Keratinocyte (primary cell): ENCODE results near the gene MAML2. TPM values are rescaled to one million over a fixed set of nuclear protein-coding genes. Genes with fewer than 3 reads are reported as not detected.

ENCODE experiments used
- DNase-seq: peaks from one replicate; pipeline ENCODE4 v3.0.0-alpha.2; 2011; ENCODE audit warnings: low read depth, missing footprints, low spot score
- FAIRE-seq: peaks from 2 replicates; lab custom pipeline; 2011; peaks lifted over from hg19 to GRCh38; lab: Jason Lieb, UNC
- H2AFZ ChIP-seq: 2 replicates; pipeline ENCODE4 v1.6.0; 2012; ENCODE audit warnings: low read length, control low read depth, inconsistent platforms; ENCODE audit not compliant: control insufficient read depth
- H3K27ac ChIP-seq: 2 replicates; pipeline ENCODE4 v1.5.1; 2011; ENCODE audit warnings: low read length; ENCODE audit not compliant: control insufficient read depth, insufficient read depth
- H3K27me3 ChIP-seq: 3 replicates; pipeline ENCODE4 v1.6.0; 2011; ENCODE audit warnings: low read length; ENCODE audit not compliant: control insufficient read depth, insufficient read depth; ENCODE audit errors: extremely low read depth
- H3K36me3 ChIP-seq, 2 experiments: 2 replicates in 1 of 2; 3 replicates in 1 of 2; pipeline ENCODE4 v1.5.1; 2011; ENCODE audit warnings: low read length in 2 of 2, mild to moderate bottlenecking in 1 of 2; ENCODE audit not compliant: control insufficient read depth in 2 of 2, insufficient read depth in 2 of 2; ENCODE audit errors: extremely low read depth in 1 of 2
- H3K4me1 ChIP-seq: 3 replicates; pipeline ENCODE4 v1.5.1; 2011; ENCODE audit warnings: low read length; ENCODE audit not compliant: control insufficient read depth, insufficient read depth; ENCODE audit errors: extremely low read depth
- H3K4me2 ChIP-seq: 3 replicates; pipeline ENCODE4 v1.6.0; 2011; ENCODE audit warnings: low read depth, low read length; ENCODE audit not compliant: control insufficient read depth, insufficient read depth; ENCODE audit errors: extremely low read depth
- H3K4me3 ChIP-seq, 3 experiments: fragments of 200-600 bp in 1 of 3; sonication (generic) in 1 of 3; 2 replicates in 2 of 3; 3 replicates in 1 of 3; pipeline ENCODE4 v1.5.1; 2011 to 2016; ENCODE audit warnings: low read length in 3 of 3, mild to moderate bottlenecking in 3 of 3, control low read depth in 2 of 3, inconsistent platforms in 1 of 3, low read depth in 1 of 3, mixed read lengths in 1 of 3, mixed run types in 1 of 3, moderate library complexity in 1 of 3; ENCODE audit not compliant: control insufficient read depth in 2 of 3, insufficient read depth in 2 of 3; ENCODE audit errors: extremely low read depth in 1 of 3
- H3K79me2 ChIP-seq: 2 replicates; pipeline ENCODE4 v1.6.0; 2012; ENCODE audit warnings: low read length; ENCODE audit not compliant: control insufficient read depth, insufficient read depth
- H3K9ac ChIP-seq: 3 replicates; pipeline ENCODE4 v1.6.0; 2011; ENCODE audit warnings: low read length; ENCODE audit not compliant: control insufficient read depth, insufficient read depth; ENCODE audit errors: extremely low read depth
- H3K9me1 ChIP-seq: 3 replicates; pipeline ENCODE4 v1.6.0; 2011; ENCODE audit warnings: low read length; ENCODE audit not compliant: control insufficient read depth, insufficient read depth; ENCODE audit errors: extremely low read depth
- H3K9me3 ChIP-seq: 2 replicates; pipeline ENCODE4 v1.5.1; 2012; ENCODE audit warnings: low read depth, low read length; ENCODE audit not compliant: control insufficient read depth
- H4K20me1 ChIP-seq: 3 replicates; pipeline ENCODE4 v1.6.0; 2011; ENCODE audit warnings: low read length; ENCODE audit not compliant: control insufficient read depth, insufficient read depth; ENCODE audit errors: extremely low read depth
- CTCF ChIP-seq, 3 experiments: IDR thresholded peaks in 1 of 3; conservative IDR thresholded peaks in 1 of 3; optimal IDR thresholded peaks in 1 of 3; 2 replicates in 2 of 3; 3 replicates in 1 of 3; pipeline versions ENCODE3 to v1.5.1; 2011; ENCODE audit warnings: low read length in 3 of 3, mild to moderate bottlenecking in 3 of 3, moderate library complexity in 2 of 3, control low read depth in 1 of 3, inconsistent platforms in 1 of 3; ENCODE audit not compliant: insufficient read depth in 2 of 3; ENCODE audit errors: extremely low read depth in 1 of 3
- EZH2 ChIP-seq: IDR thresholded peaks from one replicate; pipeline ENCODE4 v1.6.1; 2012; ENCODE audit warnings: inconsistent platforms, mild to moderate bottlenecking, low read length, moderate library complexity
- dilution Hi-C: fragments of 300-500 bp; cut with MboI; formaldehyde crosslinking; loops from one replicate; pipeline ENCODE4 v1.7.0; 2020; ENCODE audit warnings: low sequenced_read_pairs; ENCODE audit not compliant: extremely low pct_ligation_motif_present
- polyA plus RNA-seq, 5 experiments: library from polyadenylated mRNA; depleted of rRNA in 3 of 5; stranded (reverse) in 3 of 5; stranded (forward) in 1 of 5; unstranded in 1 of 5; fragments of >200 nt; gene quantifications; 1 replicate in 1 of 5; 2 replicates in 3 of 5; 3 replicates in 1 of 5; pipeline versions ENCODE4 v1.2.1 to v1.2.3, GENCODE V29; 2011 to 2012; ENCODE audit warnings: missing spikeins in 2 of 5, low read depth in 1 of 5, low replicate concordance in 1 of 5

Gene MAML2
- polyA plus RNA-seq, 1 donor (not counting 4 experiments of a cell fraction or from before 2014, with no cell fraction given), result 4.2 TPM

- Histone ChIP-seq H3K9me1 (no peaks in the 10 kb centered on the region), H3K9me3 (no peaks in the 10 kb centered on the region), H2AFZ (no peak overlapping the region), H4K20me1 (no peaks in the 10 kb centered on the region), H3K36me3 (no peaks in the 10 kb centered on the region), H3K79me2 (no peaks in the 10 kb centered on the region), H3K27ac (no peak overlapping the region), H3K4me2 (no peak overlapping the region), H3K27me3 (no peaks in the 10 kb centered on the region), H3K9ac (no peak overlapping the region), H3K4me3 (no peak overlapping the region), H3K4me1 (peaks cover 5% of the 10 kb centered on the region)
- dilution Hi-C loops, result no loop called here
- TF ChIP-seq CTCF (optimal IDR thresholded peaks at IDR 0.05 in 1 of 3, IDR thresholded peaks at IDR 0.05 in 1 of 3, conservative IDR thresholded peaks at IDR 0.05 in 1 of 3; ENCODE audit: extremely low read depth in 1 of 3, insufficient read depth in 2 of 3, low read length in 3 of 3) (no peak), EZH2 (no peak)
- FAIRE-seq, result no peak
- no peak for DNase-seq
Measured at GRCh38 chr11:95994329-95994728, 348.7 kb downstream of the MAML2 start.

- Histone ChIP-seq H3K79me2 (no peaks in the 10 kb centered on the region), H3K27ac (no peak overlapping the region), H3K9me3 (no peaks in the 10 kb centered on the region), H3K9me1 (no peaks in the 10 kb centered on the region), H3K4me2 (no peak overlapping the region), H4K20me1 (no peaks in the 10 kb centered on the region), H3K36me3 (no peaks in the 10 kb centered on the region), H3K27me3 (no peaks in the 10 kb centered on the region), H2AFZ (no peak overlapping the region), H3K9ac (no peak overlapping the region), H3K4me1 (peaks cover 5% of the 10 kb centered on the region), H3K4me3 (no peak overlapping the region)
- TF ChIP-seq CTCF (optimal IDR thresholded peaks at IDR 0.05 in 1 of 3, IDR thresholded peaks at IDR 0.05 in 1 of 3, conservative IDR thresholded peaks at IDR 0.05 in 1 of 3; ENCODE audit: extremely low read depth in 1 of 3, insufficient read depth in 2 of 3, low read length in 3 of 3) (no peak), EZH2 (no peak)
- DNase-seq, result no peak
- dilution Hi-C loops, result no loop called here
- no peak for FAIRE-seq
Measured at GRCh38 chr11:95993438-95994298, 349.3 kb downstream of the MAML2 start.
